Trophoblast cell (in vitro differentiated cells and primary cell): ENCODE results near the gene PERM1.
"Not testable (repeated sequence)": the region's sequence is repeated elsewhere in the genome, so short reads cannot be mapped to it uniquely, and the experiment has no call there.

ENCODE experiments used
- DNase-seq, 2 donors: peaks; one replicate each; pipeline ENCODE4 v3.0.0-alpha.2; 2016
- H2AFZ ChIP-seq: 2 replicates; pipeline ENCODE4 v1.6.1; 2013; ENCODE audit warnings: low read length, moderate library complexity, mild to moderate bottlenecking; ENCODE audit not compliant: insufficient read depth, poor library complexity
- H2AK5ac ChIP-seq: 2 replicates; pipeline ENCODE4 v1.6.1; 2013; ENCODE audit warnings: mild to moderate bottlenecking, low read length
- H2BK120ac ChIP-seq: 2 replicates; pipeline ENCODE4 v1.6.1; 2013; ENCODE audit warnings: low read length, mild to moderate bottlenecking, moderate library complexity; ENCODE audit not compliant: insufficient read depth, poor library complexity
- H2BK12ac ChIP-seq: 2 replicates; pipeline ENCODE4 v1.6.1; 2013; ENCODE audit warnings: mild to moderate bottlenecking, low read length, moderate library complexity
- H2BK5ac ChIP-seq: 2 replicates; pipeline ENCODE4 v1.6.1; 2013; ENCODE audit warnings: low read length, low read depth, moderate library complexity, mild to moderate bottlenecking; ENCODE audit not compliant: poor library complexity
- H3K14ac ChIP-seq: 2 replicates; pipeline ENCODE4 v1.6.1; 2013; ENCODE audit warnings: mild to moderate bottlenecking, low read length
- H3K18ac ChIP-seq: 2 replicates; pipeline ENCODE4 v1.6.1; 2013; ENCODE audit warnings: mild to moderate bottlenecking, low read length
- H3K23ac ChIP-seq: 2 replicates; pipeline ENCODE4 v1.6.1; 2013; ENCODE audit warnings: low read length
- H3K27ac ChIP-seq: 2 replicates; pipeline ENCODE4 v1.5.1; 2013; ENCODE audit warnings: low read depth, mild to moderate bottlenecking, inconsistent platforms, low read length, moderate library complexity
- H3K27me3 ChIP-seq: 2 replicates; pipeline ENCODE4 v1.6.1; 2013; ENCODE audit warnings: inconsistent platforms, mild to moderate bottlenecking, low read length, moderate library complexity; ENCODE audit not compliant: insufficient read depth
- H3K36me3 ChIP-seq, 2 experiments: 1 replicate in 1 of 2; 2 replicates in 1 of 2; pipeline ENCODE4 v1.6.1; 2013; ENCODE audit warnings: low read length in 2 of 2, mild to moderate bottlenecking in 2 of 2, moderate library complexity in 1 of 2; ENCODE audit not compliant: insufficient read depth in 2 of 2, control insufficient read depth in 1 of 2
- H3K4ac ChIP-seq: 2 replicates; pipeline ENCODE4 v1.6.1; 2013; ENCODE audit warnings: low read depth, mild to moderate bottlenecking, low read length, moderate library complexity
- H3K4me1 ChIP-seq, 2 experiments: 1 replicate in 1 of 2; 2 replicates in 1 of 2; pipeline ENCODE4 v1.6.1; 2013; ENCODE audit warnings: low read length in 2 of 2, mild to moderate bottlenecking in 2 of 2, moderate library complexity in 1 of 2; ENCODE audit not compliant: insufficient read depth in 2 of 2, control insufficient read depth in 1 of 2
- H3K4me2 ChIP-seq: 2 replicates; pipeline ENCODE4 v1.6.1; 2013; ENCODE audit warnings: inconsistent platforms, mild to moderate bottlenecking, low read length, moderate library complexity
- H3K4me3 ChIP-seq: 2 replicates; pipeline ENCODE4 v1.5.1; 2013; ENCODE audit warnings: mild to moderate bottlenecking, low read depth, low read length, inconsistent platforms
- H3K79me1 ChIP-seq: one replicate; pipeline ENCODE4 v1.6.1; 2013; ENCODE audit warnings: low read length
- H3K79me2 ChIP-seq: 2 replicates; pipeline ENCODE4 v1.6.1; 2013; ENCODE audit warnings: low read length, mild to moderate bottlenecking; ENCODE audit not compliant: control insufficient read depth, insufficient read depth, poor library complexity
- H3K9ac ChIP-seq: 2 replicates; pipeline ENCODE4 v1.6.1; 2013; ENCODE audit warnings: mild to moderate bottlenecking, low read length
- H3K9me3 ChIP-seq: 2 replicates; pipeline ENCODE4 v1.6.1; 2013; ENCODE audit warnings: low read depth, mild to moderate bottlenecking, control low read depth, inconsistent platforms, low read length; ENCODE audit not compliant: insufficient read depth
- H4K12ac ChIP-seq: 2 replicates; pipeline ENCODE4 v1.6.1; 2013; ENCODE audit warnings: low read depth, mild to moderate bottlenecking, low read length, moderate library complexity
- H4K8ac ChIP-seq: 2 replicates; pipeline ENCODE4 v1.6.1; 2013; ENCODE audit warnings: low read depth, mild to moderate bottlenecking, low read length, moderate library complexity
- H4K91ac ChIP-seq: one replicate; pipeline ENCODE4 v1.6.1; 2013; ENCODE audit warnings: low read depth, mild to moderate bottlenecking, low read length, moderate library complexity
- WGBS: extraction: QIAGEN DNeasy Blood & Tissue Kit; methylation state at CpG from one replicate; pipeline ENCODE4 v1.1.7; 2013; ENCODE audit warnings: missing lambda C conversion rate; ENCODE audit not compliant: insufficient read length, insufficient coverage; ENCODE audit errors: extremely low coverage; 5-methylcytosine and 5-hydroxymethylcytosine counted together

The PERM1 gene

GRCh38 chr1:950268-950667 lies 31.6 kb downstream of the PERM1 start:
- Histone ChIP-seq H4K91ac (no peak overlapping the region), H3K23ac (peak overlapping the region; percentile 18), H3K9me3 (peaks cover 6% of the 10 kb centered on the region), H3K4me2 (no peak overlapping the region), H4K12ac (no peak overlapping the region), H3K14ac (no peak overlapping the region), H3K4me1 (no peaks in the 10 kb centered on the region), H2AK5ac (no peak overlapping the region), H3K18ac (no peak overlapping the region), H3K4me3 (peak overlapping the region; percentile 33), H3K27ac (no peak overlapping the region), H3K27me3 (no peaks in the 10 kb centered on the region), H3K79me2 (no peaks in the 10 kb centered on the region), H2AFZ (no peak overlapping the region), H2BK5ac (no peak overlapping the region), H3K4ac (no peak overlapping the region), H3K9ac (no peak overlapping the region), H2BK120ac (no peak overlapping the region), H3K36me3 (peaks cover 95 to 96% of the 10 kb centered on the region in 2 experiments), H3K79me1 (no peaks in the 10 kb centered on the region), H2BK12ac (no peak overlapping the region), H4K8ac (no peak overlapping the region)
- WGBS = no CpG with 5 or more reads among the region's 9 CpGs
- no peak for DNase-seq

GRCh38 chr1:947958-948357 lies 33.9 kb downstream of the PERM1 start:
- Histone ChIP-seq H4K12ac (no peak overlapping the region), H3K4ac (no peak overlapping the region), H3K9me3 (peaks cover 6% of the 10 kb centered on the region), H2BK120ac (no peak overlapping the region), H3K4me1 (peaks cover 2 to 3% of the 10 kb centered on the region in 2 experiments), H2AFZ (no peak overlapping the region), H3K18ac (no peak overlapping the region), H3K27ac (no peak overlapping the region), H3K9ac (no peak overlapping the region), H3K23ac (no peak overlapping the region), H4K8ac (no peak overlapping the region), H3K27me3 (no peaks in the 10 kb centered on the region), H2BK12ac (no peak overlapping the region), H3K36me3 (peaks cover 83 to 89% of the 10 kb centered on the region in 2 experiments), H3K14ac (no peak overlapping the region), H2AK5ac (no peak overlapping the region), H3K4me2 (no peak overlapping the region), H2BK5ac (no peak overlapping the region), H4K91ac (no peak overlapping the region), H3K4me3 (no peak overlapping the region), H3K79me2 (no peaks in the 10 kb centered on the region), H3K79me1 (no peaks in the 10 kb centered on the region)
- DNase-seq = no peak
- WGBS = no CpG with 5 or more reads among the region's 15 CpGs

- H3K36me3 ChIP-seq = peaks cover 72 to 77% of the 10 kb centered on the region in 2 experiments
- not testable (repeated sequence) for H3K27me3 ChIP-seq, H4K91ac ChIP-seq, H4K8ac ChIP-seq, DNase-seq, H2AFZ ChIP-seq, H3K14ac ChIP-seq, H2BK120ac ChIP-seq, H3K4me2 ChIP-seq, H3K9me3 ChIP-seq, H2BK5ac ChIP-seq, H2AK5ac ChIP-seq, H2BK12ac ChIP-seq, H3K79me1 ChIP-seq, H4K12ac ChIP-seq, H3K4me3 ChIP-seq, H3K4ac ChIP-seq, H3K23ac ChIP-seq, H3K9ac ChIP-seq, H3K18ac ChIP-seq, H3K27ac ChIP-seq, H3K79me2 ChIP-seq
- WGBS = no CpG with 5 or more reads among the region's 13 CpGs
- H3K4me1 ChIP-seq = peaks cover 11 to 12% of the 10 kb centered on the region in 2 experiments
Measured at GRCh38 chr1:946811-947210, 35.1 kb downstream of the PERM1 start.

GRCh38 chr1:945688-946556 lies 36.0 kb downstream of the PERM1 start:
- H3K18ac ChIP-seq = no peak overlapping the region
- H3K79me2 ChIP-seq = no peaks in the 10 kb centered on the region

More at GRCh38 chr1:945688-946556, 36.0 kb downstream of the PERM1 start:
- Histone ChIP-seq H4K91ac (no peak overlapping the region), H3K36me3 (peaks cover 63 to 69% of the 10 kb centered on the region in 2 experiments), H3K4ac (no peak overlapping the region), H2AFZ (no peak overlapping the region), H3K27ac (no peak overlapping the region), H4K12ac (no peak overlapping the region), H2AK5ac (no peak overlapping the region), H3K4me3 (no peak overlapping the region), H3K23ac (no peak overlapping the region), H3K4me2 (no peak overlapping the region), H4K8ac (no peak overlapping the region), H3K14ac (no peak overlapping the region), H3K27me3 (no peaks in the 10 kb centered on the region), H2BK12ac (no peak overlapping the region), H2BK5ac (no peak overlapping the region), H2BK120ac (no peak overlapping the region), H3K9me3 (peaks cover 6% of the 10 kb centered on the region), H3K4me1 (peaks cover 16 to 18% of the 10 kb centered on the region in 2 experiments), H3K79me1 (peaks cover 13% of the 10 kb centered on the region), H3K9ac (no peak overlapping the region)
- WGBS = no CpG with 5 or more reads among the region's 29 CpGs
- DNase-seq = no peak
